Nephron progenitor cell (in vitro differentiated cells): Measurements from ENCODE around the gene CBL.

Experiments
- DNase-seq: peaks from one replicate; pipeline ENCODE4 v3.0.0; 2021
- H3K27ac Mint-ChIP-seq: 2 replicates; pipeline ENCODE4 v1.8.0; 2021; ENCODE audit warnings: mild to moderate bottlenecking, moderate library complexity, mixed read lengths
- H3K27me3 Mint-ChIP-seq: 2 replicates; pipeline ENCODE4 v1.8.0; 2021; ENCODE audit warnings: mild to moderate bottlenecking, low read depth, mixed read lengths; ENCODE audit not compliant: poor library complexity
- H3K36me3 Mint-ChIP-seq: 2 replicates; pipeline ENCODE4 v1.8.0; 2021; ENCODE audit warnings: low read depth, mixed read lengths
- H3K4me1 Mint-ChIP-seq: 2 replicates; pipeline ENCODE4 v1.8.0; 2021; ENCODE audit warnings: mixed read lengths
- H3K4me3 Mint-ChIP-seq: 2 replicates; pipeline ENCODE4 v1.8.0; 2021; ENCODE audit warnings: mild to moderate bottlenecking, moderate library complexity, mixed read lengths
- H3K9me3 Mint-ChIP-seq: 2 replicates; pipeline ENCODE4 v1.8.0; 2021; ENCODE audit warnings: mild to moderate bottlenecking, moderate library complexity, mixed read lengths
- TF ChIP-seq, protein P1 (sequence below): fragments of 200-600 bp; sonication (generic); IDR thresholded peaks from 2 replicates; pipeline ENCODE4 v1.5.0; 2021; ENCODE audit warnings: antibody characterized with exemption

The CBL gene

DNA sequence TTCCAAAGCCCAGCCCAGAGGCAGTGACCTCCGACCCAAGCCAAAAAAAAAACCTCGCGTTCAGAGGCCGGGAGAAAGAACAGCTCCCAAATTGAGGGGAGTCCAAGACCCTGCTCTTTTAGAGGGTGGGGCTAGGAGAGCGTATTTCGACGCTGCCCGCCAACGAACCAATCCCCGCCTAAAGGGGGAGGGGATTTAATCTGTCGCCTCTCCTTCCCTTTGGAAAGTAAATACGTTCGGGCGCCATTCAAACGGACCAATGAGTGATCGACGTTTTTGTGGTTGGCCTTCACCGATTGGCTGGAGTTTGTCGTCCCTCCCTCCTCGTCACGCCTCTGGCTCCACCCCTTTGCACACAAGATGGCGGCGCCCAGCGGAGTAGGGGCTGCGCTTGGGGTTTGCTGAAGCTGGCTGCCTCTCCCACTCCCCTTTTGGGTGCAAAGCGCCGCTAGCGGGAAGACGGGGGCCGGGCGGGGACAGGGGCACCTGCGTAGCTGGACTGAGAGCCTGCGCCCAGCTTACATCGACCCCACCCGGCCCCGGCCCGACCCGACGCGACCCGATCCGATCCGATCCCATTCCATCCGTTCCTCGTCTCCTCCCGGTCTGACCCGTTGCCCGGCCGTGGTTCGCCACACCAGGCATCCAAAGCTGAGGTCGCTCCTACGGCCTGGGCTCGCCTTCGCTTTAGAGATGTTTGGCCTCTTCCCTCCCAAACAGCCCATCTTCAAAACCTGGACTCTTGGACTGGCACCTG lies 128.2 kb downstream of the CBL start, which contains the start of gene RNF26:
RNF26 (plus strand) TSS at position 354 of the 757 bp plus-strand sequence. CDS start 596 bp downstream, outside the sequence.
- peak within 1 kb of the TSS; percentile 100 for H3K4me3 Mint-ChIP-seq
- TF ChIP-seq, protein P1, sequence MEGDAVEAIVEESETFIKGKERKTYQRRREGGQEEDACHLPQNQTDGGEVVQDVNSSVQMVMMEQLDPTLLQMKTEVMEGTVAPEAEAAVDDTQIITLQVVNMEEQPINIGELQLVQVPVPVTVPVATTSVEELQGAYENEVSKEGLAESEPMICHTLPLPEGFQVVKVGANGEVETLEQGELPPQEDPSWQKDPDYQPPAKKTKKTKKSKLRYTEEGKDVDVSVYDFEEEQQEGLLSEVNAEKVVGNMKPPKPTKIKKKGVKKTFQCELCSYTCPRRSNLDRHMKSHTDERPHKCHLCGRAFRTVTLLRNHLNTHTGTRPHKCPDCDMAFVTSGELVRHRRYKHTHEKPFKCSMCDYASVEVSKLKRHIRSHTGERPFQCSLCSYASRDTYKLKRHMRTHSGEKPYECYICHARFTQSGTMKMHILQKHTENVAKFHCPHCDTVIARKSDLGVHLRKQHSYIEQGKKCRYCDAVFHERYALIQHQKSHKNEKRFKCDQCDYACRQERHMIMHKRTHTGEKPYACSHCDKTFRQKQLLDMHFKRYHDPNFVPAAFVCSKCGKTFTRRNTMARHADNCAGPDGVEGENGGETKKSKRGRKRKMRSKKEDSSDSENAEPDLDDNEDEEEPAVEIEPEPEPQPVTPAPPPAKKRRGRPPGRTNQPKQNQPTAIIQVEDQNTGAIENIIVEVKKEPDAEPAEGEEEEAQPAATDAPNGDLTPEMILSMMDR: no peak
- H3K27ac Mint-ChIP-seq: peak within 1 kb of the TSS; percentile 100
- DNase-seq: peak; percentile 93
- H3K9me3 Mint-ChIP-seq: no peaks in the 10 kb centered on the region
- H3K27me3 Mint-ChIP-seq: peaks cover 29% of the 10 kb centered on the region
- peaks cover 63% of the 10 kb centered on the region for H3K4me1 Mint-ChIP-seq
- peaks cover 12% of the 10 kb centered on the region for H3K36me3 Mint-ChIP-seq

DNA sequence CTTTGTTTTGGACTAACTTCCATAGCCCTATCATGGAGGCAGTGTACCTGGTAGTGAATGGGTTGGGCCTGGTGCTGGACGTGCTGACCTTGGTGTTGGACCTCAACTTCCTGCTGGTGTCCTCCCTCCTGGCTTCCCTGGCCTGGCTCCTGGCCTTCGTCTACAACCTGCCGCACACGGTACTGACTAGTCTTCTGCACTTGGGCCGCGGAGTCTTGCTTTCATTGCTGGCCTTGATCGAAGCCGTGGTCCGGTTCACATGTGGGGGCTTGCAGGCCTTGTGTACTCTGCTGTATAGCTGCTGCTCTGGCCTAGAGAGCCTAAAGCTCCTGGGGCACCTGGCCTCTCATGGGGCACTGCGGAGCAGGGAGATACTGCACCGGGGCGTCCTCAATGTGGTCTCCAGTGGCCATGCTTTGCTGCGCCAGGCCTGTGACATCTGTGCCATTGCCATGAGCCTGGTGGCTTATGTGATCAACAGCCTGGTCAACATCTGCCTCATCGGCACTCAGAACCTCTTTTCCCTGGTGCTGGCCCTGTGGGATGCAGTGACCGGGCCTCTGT lies 129.0 kb downstream of the CBL start:
- Mint-ChIP-seq H3K27ac (peak overlapping the region; percentile 100), H3K4me3 (peak overlapping the region; percentile 100), H3K9me3 (no peaks in the 10 kb centered on the region), H3K27me3 (peaks cover 24% of the 10 kb centered on the region), H3K36me3 (peaks cover 12% of the 10 kb centered on the region), H3K4me1 (peaks cover 64% of the 10 kb centered on the region)
- TF ChIP-seq, protein P1: no peak
- no peak for DNase-seq

DNA sequence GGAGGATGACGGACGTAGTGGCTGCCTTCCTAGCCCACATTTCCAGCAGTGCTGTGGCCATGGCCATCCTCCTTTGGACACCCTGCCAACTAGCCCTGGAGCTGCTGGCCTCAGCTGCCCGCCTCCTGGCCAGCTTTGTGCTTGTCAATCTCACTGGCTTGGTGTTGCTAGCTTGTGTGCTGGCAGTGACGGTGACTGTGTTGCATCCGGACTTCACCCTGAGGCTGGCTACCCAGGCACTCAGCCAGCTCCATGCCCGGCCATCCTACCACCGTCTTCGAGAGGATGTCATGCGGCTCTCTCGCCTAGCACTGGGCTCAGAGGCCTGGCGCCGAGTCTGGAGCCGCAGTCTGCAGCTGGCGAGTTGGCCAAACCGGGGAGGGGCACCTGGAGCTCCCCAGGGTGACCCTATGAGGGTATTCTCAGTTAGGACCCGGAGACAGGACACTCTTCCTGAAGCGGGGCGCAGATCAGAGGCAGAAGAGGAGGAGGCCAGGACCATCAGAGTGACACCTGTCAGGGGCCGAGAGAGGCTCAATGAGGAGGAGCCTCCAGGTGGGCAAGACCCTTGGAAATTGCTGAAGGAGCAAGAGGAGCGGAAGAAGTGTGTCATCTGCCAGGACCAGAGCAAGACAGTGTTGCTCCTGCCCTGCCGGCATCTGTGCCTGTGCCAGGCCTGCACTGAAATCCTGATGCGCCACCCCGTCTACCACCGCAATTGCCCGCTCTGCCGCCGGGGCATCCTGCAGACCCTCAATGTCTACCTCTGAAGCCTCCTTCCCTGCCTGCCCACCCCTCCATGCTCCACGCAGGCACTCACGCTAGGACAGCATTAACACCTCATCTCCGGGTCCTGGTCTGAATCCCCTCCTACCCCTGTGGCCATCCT lies 129.8 kb downstream of the CBL start:
- no peaks in the 10 kb centered on the region for H3K9me3 Mint-ChIP-seq
- H3K27me3 Mint-ChIP-seq: peaks cover 24% of the 10 kb centered on the region
- peaks cover 67% of the 10 kb centered on the region for H3K4me1 Mint-ChIP-seq
- H3K4me3 Mint-ChIP-seq: peak overlapping the region; percentile 100
- DNase-seq: no peak
- peaks cover 12% of the 10 kb centered on the region for H3K36me3 Mint-ChIP-seq
- H3K27ac Mint-ChIP-seq: no peak overlapping the region
- TF ChIP-seq, protein P1: no peak

DNA sequence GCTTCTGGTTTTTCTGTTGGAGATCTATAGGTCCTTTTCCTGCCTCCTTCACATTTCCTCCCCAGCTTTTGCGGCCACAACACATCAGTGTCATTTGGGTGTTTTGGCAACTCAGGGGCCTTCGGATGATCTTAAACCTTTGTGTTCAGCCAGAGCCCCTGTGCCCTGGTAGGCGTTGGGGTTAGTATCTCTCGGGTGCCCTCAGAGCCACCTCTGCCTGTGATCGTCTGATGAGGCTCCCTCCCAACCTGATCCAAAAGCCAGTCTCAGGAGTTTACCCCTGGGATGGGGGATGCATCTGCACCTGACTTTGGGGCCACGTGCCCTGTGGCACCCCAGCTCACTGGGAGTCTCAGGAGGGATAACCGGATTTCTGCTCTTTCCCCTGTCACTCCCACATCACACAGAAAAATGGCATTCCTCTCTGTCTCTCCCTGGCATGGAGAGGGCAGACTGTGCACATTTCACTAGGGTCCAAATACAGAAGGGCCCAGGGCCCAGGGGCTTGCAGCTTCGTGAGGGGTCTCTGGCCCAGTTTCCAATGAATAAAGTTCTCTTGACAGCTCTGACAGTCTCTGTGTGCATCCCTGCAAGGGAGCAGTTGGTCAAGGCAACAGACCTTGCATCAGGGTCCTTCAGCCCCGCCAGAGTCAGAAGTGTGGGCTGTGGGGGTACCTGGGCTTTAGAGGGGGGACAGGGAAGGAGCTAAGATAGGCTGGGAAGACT lies 130.8 kb downstream of the CBL start:
- peak overlapping the region; percentile 95 for H3K27ac Mint-ChIP-seq
- DNase-seq: no peak

More for the DNA sequence above, 130.8 kb downstream of the CBL start:
- Mint-ChIP-seq H3K9me3 (no peaks in the 10 kb centered on the region), H3K36me3 (peaks cover 12% of the 10 kb centered on the region), H3K4me1 (peaks cover 70% of the 10 kb centered on the region), H3K4me3 (peak overlapping the region; percentile 100), H3K27me3 (peaks cover 29% of the 10 kb centered on the region)
- TF ChIP-seq, protein P1: no peak
